ENCODE results near the gene ING2.
"Not testable (repeated sequence)": the region's sequence is repeated elsewhere in the genome, so short reads cannot be mapped to it uniquely, and the experiment has no call there.

The ING2 gene

DNA sequence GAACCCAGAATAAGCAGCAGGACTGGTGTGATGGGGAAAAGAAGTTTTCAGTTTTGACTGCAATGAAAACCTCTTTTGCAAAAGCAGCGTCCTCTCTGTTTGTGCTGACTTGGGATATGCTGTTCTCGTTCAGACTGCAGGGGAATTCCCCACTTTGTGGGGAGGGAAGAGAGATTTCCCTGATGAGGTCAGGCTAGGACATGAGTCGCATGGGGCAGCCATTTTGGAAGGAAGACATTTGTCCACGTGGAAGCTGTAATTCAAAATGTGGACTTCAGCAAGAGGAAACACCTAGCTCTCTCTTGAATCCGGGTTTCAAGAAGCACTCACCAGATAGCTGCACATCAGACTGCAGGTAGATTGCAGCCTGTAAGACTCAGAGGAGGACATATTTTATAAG is 39.3 kb downstream of the ING2 start:
- H3K27me3 ChIP-seq (ENCODE audit: low read depth) = no peaks in the 10 kb centered on the region
- H3K36me3 ChIP-seq (replicated peaks) = no peaks in the 10 kb centered on the region
- H3K9me3 ChIP-seq = peaks cover 4% of the 10 kb centered on the region; the same call in 1 of the 2 replicates
- no peaks in the 10 kb centered on the region for H3K4me1 ChIP-seq
- no peak overlapping the region for H3K4me3 ChIP-seq
- in situ Hi-C loops (cut with MboI; ENCODE audit: low sequenced_read_pairs) = no loop called here
- no peak for DNase-seq (ENCODE audit: low spot score in 2 of 2)

DNA sequence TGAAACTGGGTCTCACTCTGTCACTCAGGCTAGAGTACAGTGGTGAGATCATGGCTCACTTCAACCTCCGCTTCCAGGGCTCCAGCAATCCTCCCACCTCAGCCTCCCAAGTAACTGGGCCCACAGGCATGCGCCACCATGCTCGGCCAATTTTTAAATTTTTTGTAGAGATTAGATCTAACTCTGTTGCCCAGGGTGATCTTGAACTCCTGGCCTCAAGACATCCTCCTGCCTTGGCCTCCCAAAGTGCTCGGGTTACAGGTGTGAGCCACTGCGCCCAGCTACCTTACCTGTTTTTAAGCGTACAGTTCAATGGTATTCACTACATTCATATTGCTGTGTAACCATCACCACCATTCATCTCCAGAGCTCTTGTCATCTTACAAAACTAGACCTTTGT is 41.5 kb downstream of the ING2 start:
- H3K27me3 ChIP-seq (ENCODE audit: low read depth) = no peaks in the 10 kb centered on the region
- no peaks in the 10 kb centered on the region for H3K4me1 ChIP-seq
- DNase-seq (ENCODE audit: low spot score in 2 of 2) = no peak
- no peak overlapping the region for H3K4me3 ChIP-seq
- H3K36me3 ChIP-seq (replicated peaks) = no peaks in the 10 kb centered on the region
- in situ Hi-C loops (cut with MboI; ENCODE audit: low sequenced_read_pairs) = no loop called here
- peaks cover 4% of the 10 kb centered on the region; the same call in 1 of the 2 replicates for H3K9me3 ChIP-seq

DNA sequence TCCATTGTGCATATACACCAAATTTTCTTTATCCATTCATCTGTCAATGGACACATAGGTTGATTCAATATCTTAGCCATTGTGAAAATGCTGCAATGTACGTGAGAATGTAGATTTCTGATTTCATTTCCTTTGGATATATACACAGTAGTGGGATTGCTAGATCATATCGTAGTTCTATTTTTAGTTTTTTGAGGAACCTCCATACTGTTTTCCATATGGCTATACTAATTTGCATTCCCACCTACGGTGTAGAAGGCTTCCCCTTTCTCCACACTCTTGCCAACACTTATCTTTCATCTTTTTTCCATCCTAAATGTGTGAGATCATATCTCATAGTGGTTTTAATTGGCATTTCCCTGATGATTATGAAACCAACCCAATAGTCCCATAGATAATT is 43.4 kb downstream of the ING2 start:
- H3K4me1 ChIP-seq = no peaks in the 10 kb centered on the region
- no peaks in the 10 kb centered on the region for H3K36me3 ChIP-seq (replicated peaks)
- H3K27me3 ChIP-seq (ENCODE audit: low read depth) = no peaks in the 10 kb centered on the region
- in situ Hi-C loops (cut with MboI; ENCODE audit: low sequenced_read_pairs) = no loop called here
- no peak for DNase-seq (ENCODE audit: low spot score in 2 of 2)
- H3K9me3 ChIP-seq = peaks cover 4% of the 10 kb centered on the region
- H3K4me3 ChIP-seq = no peak overlapping the region

DNA sequence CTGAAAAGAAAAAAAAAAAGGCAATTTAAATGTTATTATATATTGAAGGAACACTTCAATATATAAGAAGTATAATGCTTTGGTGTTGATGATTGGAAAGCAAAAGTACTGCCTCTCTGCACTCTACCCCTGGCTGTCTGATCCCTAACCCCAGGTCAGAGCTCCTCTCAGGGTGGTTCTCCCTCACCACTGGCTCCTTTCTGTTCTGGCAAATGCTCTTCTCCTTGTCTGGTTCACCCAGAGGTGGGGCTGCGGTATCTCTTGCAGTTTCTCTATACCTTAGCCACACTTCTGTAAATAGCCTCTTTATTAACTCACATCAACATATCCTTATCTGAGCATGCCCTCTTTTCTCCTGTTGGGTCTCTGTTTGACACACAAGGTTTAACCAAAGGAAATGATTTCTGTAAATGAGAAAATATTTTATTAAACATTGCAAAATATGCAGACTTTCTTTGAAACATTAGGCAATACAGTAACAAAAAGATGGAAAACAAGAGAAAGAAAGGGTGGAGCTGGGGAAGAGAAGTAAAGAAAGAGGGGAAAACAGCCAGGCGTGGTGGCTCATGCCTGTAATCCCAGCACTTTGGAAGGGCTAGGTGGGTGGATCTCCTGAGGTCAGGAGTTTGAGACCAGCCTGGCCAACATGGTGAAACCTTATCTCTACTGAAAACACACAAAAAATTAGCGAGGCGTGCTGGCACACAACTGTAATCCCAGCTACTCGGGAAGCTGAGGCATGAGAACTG is 45.7 kb downstream of the ING2 start:
- no peak for DNase-seq (ENCODE audit: low spot score in 2 of 2)
- H3K4me1 ChIP-seq = no peaks in the 10 kb centered on the region
- no peak overlapping the region for H3K4me3 ChIP-seq
- no peaks in the 10 kb centered on the region for H3K36me3 ChIP-seq (replicated peaks)
- no peaks in the 10 kb centered on the region for H3K27me3 ChIP-seq (ENCODE audit: low read depth)
- in situ Hi-C loops (cut with MboI; ENCODE audit: low sequenced_read_pairs) = no loop called here
- H3K9me3 ChIP-seq = no peaks in the 10 kb centered on the region; the same call in 1 of the 2 replicates

DNA sequence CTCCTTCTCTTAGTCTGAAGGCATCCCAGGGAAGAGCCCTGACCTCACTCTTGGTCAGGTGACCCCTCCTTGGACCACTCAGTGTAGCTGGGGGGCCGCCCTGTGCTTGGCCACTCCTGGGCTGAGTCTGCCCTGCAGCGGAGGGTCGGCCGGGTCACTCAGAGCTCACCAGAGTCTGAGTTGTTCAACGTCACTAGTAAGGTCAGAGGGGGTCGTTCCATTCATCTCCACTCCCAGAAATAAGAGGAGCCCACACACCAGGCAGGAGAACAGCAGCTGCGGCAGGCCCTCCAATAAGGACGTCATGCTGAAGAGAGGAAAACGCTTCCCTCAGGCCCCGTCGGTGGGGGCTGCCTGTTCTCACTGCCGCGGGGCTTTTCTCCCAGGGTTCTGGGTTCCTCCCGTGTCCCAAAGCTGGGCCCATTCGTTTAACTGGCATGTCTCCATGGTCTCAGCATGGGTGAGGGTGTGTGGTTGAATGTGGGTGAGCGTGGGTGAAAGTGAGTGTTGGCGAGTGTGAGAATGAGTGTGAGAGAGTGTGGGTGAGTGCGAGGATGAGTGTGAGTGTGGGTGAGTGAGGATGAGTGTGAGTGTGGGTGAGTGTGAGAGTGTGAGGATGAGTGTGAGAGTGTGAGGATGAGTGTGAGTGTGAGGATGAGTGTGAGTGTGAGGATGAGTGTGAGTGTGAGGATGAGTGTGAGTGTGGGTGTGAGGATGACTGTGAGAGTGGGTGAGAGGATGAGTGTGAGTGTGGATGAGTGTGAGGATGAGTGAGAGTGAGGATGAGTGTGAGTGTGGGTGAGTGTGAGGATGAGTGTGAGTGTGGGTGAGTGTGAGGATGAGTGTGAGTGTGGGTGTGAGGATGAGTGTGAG is 47.7 kb downstream of the ING2 start:
- Histone ChIP-seq H3K9me3 (no peaks in the 10 kb centered on the region; the same call in 1 of the 2 replicates), H3K36me3 (replicated peaks) (no peaks in the 10 kb centered on the region), H3K27me3 (ENCODE audit: low read depth) (no peaks in the 10 kb centered on the region), H3K4me3 (no peak overlapping the region), H3K4me1 (no peaks in the 10 kb centered on the region)
- in situ Hi-C loops (cut with MboI; ENCODE audit: low sequenced_read_pairs) = no loop called here
- DNase-seq (ENCODE audit: low spot score in 2 of 2) = no peak

DNA sequence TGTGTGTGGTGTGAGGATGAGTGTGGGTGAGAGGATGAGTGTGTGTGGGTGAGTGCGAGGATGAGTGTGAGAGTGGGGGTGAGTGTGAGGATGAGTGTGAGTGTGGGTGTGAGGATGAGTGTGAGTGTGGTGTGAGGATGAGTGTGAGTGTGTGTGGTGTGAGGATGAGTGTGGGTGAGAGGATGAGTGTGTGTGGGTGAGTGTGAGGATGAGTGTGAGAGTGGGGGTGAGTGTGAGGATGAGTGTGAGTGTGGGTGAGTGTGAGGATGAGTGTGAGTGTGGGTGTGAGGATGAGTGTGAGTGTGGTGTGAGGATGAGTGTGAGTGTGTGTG is 48.3 kb downstream of the ING2 start:
- DNase-seq (ENCODE audit: low spot score in 2 of 2); in situ Hi-C loops (cut with MboI; ENCODE audit: low sequenced_read_pairs); H3K36me3 ChIP-seq (replicated peaks); H3K9me3 ChIP-seq; H3K4me1 ChIP-seq; H3K4me3 ChIP-seq; H3K27me3 ChIP-seq (ENCODE audit: low read depth): not testable (repeated sequence)

DNA sequence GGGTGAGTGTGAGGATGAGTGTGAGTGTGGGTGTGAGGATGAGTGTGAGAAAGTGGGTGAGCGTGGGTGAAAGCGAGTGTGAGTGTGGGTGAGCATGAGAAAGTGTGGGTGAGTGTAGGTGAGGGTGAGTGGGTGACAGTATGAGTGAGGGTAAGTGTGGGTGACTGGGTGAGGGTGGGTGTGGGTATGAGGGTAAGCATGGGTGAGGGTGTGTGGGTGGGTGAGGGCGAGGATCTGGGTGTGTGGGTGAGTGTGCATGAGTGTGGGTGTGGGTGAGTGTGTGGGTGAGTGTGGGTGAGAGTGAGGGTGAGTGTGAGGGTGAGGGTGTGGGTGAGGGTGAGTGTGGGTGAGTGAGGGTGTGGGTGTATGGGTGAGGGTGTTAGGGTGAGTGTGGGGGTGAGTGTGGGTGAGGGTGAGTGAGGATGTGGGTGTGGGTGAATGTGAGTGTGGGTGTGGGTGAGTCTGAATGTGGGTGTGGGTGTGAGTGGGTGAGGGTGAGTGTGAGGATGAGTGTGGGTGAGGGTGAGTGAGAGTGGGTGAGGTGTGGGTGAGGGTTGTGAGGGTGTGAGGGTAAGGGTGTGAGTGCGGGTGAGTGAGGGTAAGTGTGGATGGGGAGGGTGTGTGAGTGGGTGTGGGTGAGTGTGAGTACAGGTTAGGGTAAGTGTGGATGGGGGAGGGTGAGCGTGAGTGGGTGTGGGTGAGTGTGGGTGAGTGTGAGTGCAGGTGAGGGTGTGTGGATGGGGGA is 48.9 kb downstream of the ING2 start:
- Histone ChIP-seq H3K4me1 (no peaks in the 10 kb centered on the region), H3K27me3 (ENCODE audit: low read depth) (no peaks in the 10 kb centered on the region), H3K36me3 (replicated peaks) (no peaks in the 10 kb centered on the region), H3K4me3 (no peak overlapping the region), H3K9me3 (no peaks in the 10 kb centered on the region; the same call in 1 of the 2 replicates)
- no peak for DNase-seq (ENCODE audit: low spot score in 2 of 2)
- in situ Hi-C loops (cut with MboI; ENCODE audit: low sequenced_read_pairs) = no loop called here

DNA sequence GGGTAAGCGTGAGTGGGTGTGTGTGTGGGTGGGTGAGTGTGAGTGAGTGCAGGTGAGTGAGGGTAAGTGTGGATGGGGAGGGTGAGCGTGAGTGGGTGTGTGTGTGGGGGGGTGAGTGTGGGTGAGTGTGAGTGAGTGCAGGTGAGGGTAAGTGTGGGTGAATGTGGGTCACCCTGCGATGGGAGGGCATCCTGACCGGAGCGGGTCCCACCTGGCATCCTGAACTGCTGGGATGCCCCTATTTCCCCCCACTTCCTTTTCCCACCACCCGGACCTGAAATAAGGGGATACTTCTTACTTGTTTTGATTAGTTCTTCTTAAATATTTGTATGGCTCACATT is 49.5 kb downstream of the ING2 start:
- H3K9me3 ChIP-seq = no peaks in the 10 kb centered on the region; the same call in 1 of the 2 replicates
- in situ Hi-C loops (cut with MboI; ENCODE audit: low sequenced_read_pairs) = no loop called here
- no peak for DNase-seq (ENCODE audit: low spot score in 2 of 2)
- H3K4me3 ChIP-seq = no peak overlapping the region
- H3K4me1 ChIP-seq = no peaks in the 10 kb centered on the region
- no peaks in the 10 kb centered on the region for H3K27me3 ChIP-seq (ENCODE audit: low read depth)
- H3K36me3 ChIP-seq (replicated peaks) = no peaks in the 10 kb centered on the region

DNA sequence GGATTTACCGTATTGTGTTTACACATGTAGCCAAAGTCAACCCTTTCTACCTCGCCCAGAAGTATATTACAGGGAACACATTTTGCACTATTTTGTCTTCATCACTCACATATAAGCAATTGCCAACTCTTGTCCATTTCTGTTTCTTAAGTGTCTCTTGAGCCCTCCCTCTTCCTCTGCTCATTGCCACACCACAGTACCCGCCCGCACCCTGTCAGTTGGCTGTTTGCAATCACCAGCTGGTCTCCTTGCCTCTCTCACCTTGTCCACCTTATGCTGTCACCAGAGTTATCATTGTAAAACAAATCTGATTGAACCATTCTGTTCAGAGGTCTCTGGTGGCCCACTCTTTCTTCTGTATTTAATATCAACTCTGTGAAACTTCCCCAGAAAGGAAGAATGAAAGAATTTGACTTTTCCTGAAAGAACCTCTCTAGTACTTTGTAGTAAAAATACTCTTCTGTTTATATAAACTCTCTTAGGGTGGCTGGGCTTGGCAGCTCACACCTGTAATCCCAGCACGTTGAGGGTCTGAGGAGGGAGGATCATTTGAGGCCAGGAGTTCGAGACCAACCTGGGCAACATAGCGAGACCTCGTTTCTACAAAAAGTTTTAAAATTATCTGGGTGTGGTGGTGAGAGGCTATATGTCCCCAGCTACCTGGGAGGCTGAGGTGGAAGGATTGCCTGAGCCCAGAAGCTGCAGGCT is 50.2 kb downstream of the ING2 start:
- DNase-seq (ENCODE audit: low spot score in 2 of 2) = no peak
- in situ Hi-C loops (cut with MboI; ENCODE audit: low sequenced_read_pairs) = no loop called here
- H3K4me3 ChIP-seq = no peak overlapping the region
- no peaks in the 10 kb centered on the region for H3K36me3 ChIP-seq (replicated peaks)
- peaks cover 3% of the 10 kb centered on the region; the same call in 1 of the 2 replicates for H3K4me1 ChIP-seq
- H3K9me3 ChIP-seq = no peaks in the 10 kb centered on the region; the same call in 1 of the 2 replicates
- no peaks in the 10 kb centered on the region for H3K27me3 ChIP-seq (ENCODE audit: low read depth)

DNA sequence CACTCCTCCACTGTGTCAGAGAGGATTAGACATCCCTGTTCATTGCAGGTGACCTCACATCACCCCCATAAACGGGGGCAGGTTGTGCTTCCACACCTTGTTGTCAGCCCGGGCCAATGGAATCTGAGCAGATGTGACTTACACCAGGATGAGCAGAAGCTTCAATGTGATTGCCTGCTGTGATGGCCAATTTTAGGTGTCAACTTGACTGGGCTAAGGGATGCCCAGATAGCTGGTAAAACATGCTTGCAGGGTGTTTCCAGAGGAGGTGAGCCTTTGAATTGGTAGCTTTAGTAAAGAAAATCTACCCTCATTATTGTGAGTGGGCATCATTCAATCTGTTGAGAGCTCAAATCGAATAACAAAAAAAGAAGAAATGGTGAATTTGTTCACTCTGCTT is 52.1 kb downstream of the ING2 start:
- in situ Hi-C loops (cut with MboI; ENCODE audit: low sequenced_read_pairs) = no loop called here
- Histone ChIP-seq H3K9me3 (no peaks in the 10 kb centered on the region; the same call in 1 of the 2 replicates), H3K27me3 (ENCODE audit: low read depth) (no peaks in the 10 kb centered on the region), H3K36me3 (replicated peaks) (no peaks in the 10 kb centered on the region), H3K4me1 (peaks cover 3% of the 10 kb centered on the region; the same call in 1 of the 2 replicates), H3K4me3 (no peak overlapping the region)
- no peak for DNase-seq (ENCODE audit: low spot score in 2 of 2)

DNA sequence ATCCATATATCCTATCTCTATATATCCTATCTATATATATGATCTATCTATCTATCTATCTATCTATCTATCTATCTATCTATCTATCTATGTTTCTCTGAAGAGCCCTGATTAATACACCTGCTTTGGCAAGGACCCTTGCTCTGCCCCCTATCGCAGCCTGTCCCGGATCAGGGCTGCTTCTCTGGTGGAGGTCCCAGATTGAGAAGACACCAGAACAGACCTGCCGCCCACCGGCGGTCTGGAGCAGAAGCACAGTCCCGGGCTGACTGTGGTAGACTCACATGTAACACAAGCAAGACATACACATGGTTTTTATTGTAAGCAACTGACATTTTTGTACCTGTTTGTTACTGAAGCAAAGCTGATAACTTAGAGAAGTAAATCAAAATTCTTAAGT is 52.8 kb downstream of the ING2 start:
- Histone ChIP-seq H3K4me3 (no peak overlapping the region), H3K4me1 (peaks cover 3% of the 10 kb centered on the region; the same call in 1 of the 2 replicates), H3K9me3 (no peaks in the 10 kb centered on the region), H3K36me3 (replicated peaks) (no peaks in the 10 kb centered on the region), H3K27me3 (ENCODE audit: low read depth) (no peaks in the 10 kb centered on the region)
- DNase-seq (ENCODE audit: low spot score in 2 of 2) = no peak
- in situ Hi-C loops (cut with MboI; ENCODE audit: low sequenced_read_pairs) = no loop called here

DNA sequence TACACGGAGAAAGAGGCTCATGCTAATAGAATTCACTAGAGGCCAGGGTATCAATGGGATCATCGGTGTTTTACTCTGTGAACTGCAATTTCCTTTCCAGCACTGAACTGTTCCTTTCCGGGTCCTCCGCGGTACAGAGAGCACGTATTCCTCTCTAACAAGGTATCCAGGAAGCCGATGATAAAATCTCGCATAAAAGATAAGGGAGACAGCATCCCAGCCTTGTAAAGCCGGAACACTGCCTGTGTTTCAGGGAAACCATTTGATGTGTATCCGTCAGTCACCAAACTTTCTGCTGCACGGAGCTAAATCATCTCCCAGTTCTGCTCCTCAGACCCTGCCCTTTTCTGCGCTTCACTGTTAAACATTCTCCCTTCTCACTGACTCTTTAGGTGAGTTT is 54.0 kb downstream of the ING2 start:
- in situ Hi-C loops (cut with MboI; ENCODE audit: low sequenced_read_pairs) = no loop called here
- H3K4me3 ChIP-seq = no peak overlapping the region
- no peaks in the 10 kb centered on the region for H3K9me3 ChIP-seq
- H3K36me3 ChIP-seq (replicated peaks) = no peaks in the 10 kb centered on the region
- H3K4me1 ChIP-seq = peaks cover 3% of the 10 kb centered on the region; the same call in 1 of the 2 replicates
- H3K27me3 ChIP-seq (ENCODE audit: low read depth) = no peaks in the 10 kb centered on the region
- DNase-seq (ENCODE audit: low spot score in 2 of 2) = no peak

DNA sequence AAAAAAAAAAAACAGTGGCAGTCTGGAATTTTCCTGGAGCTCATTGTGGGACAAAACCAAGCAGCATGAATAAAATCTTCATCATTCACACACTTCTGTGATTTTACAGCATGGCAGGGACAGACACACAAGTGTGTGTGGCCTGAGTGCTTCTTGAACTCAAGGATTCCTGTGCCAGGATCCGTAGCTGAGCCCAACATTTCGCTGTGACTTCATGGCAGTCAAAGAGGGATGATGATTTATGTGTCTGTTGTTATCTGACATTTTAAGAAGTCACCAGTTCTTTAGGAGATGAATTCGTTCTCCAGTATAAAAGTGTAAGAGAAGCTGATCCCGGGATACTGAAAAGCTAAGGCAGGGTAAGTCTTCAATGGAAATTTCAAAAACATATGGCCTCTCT is 57.0 kb downstream of the ING2 start:
- no peak for DNase-seq (ENCODE audit: low spot score in 2 of 2)
- Histone ChIP-seq H3K36me3 (replicated peaks) (no peaks in the 10 kb centered on the region), H3K4me1 (peaks cover 3% of the 10 kb centered on the region; the same call in 1 of the 2 replicates), H3K9me3 (no peaks in the 10 kb centered on the region), H3K27me3 (ENCODE audit: low read depth) (no peaks in the 10 kb centered on the region), H3K4me3 (no peak overlapping the region)
- in situ Hi-C loops (cut with MboI; ENCODE audit: low sequenced_read_pairs) = no loop called here

Measured in HAP-1 (cell line).